T47D (cell line): ENCODE measurements around the gene CDK5R1.

Experiments used
- DNase-seq, 2 experiments: peaks; one replicate each; pipeline versions ENCODE4 v3.0.0 to v3.0.0-alpha.2; 2011 to 2012; ENCODE audit warnings: low read depth in 1 of 2, low spot score in 1 of 2
- JUND ChIP-seq: IDR thresholded peaks from 2 replicates; pipeline ENCODE4 v1.6.1; 2012; ENCODE audit warnings: low read depth
- in situ Hi-C: cut with HindIII; loops from 2 replicates; pipeline ENCODE4 v1.10.0; 2016; ENCODE audit warnings: low sequenced_read_pairs, low pct_unique_long_range_greater_than_20kb

CDK5R1 gene

GRCh38 chr17:32482568-32483320 lies 4.0 kb upstream of the CDK5R1 start:
- DNase-seq, result no peak
- in situ Hi-C loops, result no loop called here
- TF ChIP-seq JUND, result no peak

GRCh38 chr17:32483451-32484019 lies 3.3 kb upstream of the CDK5R1 start:
- in situ Hi-C loops, result no loop called here
- peak; percentile 84 to 86 for DNase-seq
- no peak for TF ChIP-seq JUND

GRCh38 chr17:32484041-32484461 lies 2.7 kb upstream of the CDK5R1 start:
- DNase-seq, result no peak
- in situ Hi-C loops, result no loop called here

GRCh38 chr17:32484628-32485027 lies 2.2 kb upstream of the CDK5R1 start:
- in situ Hi-C loops, result no loop called here
- TF ChIP-seq JUND, result no peak
- DNase-seq, result no peak

More at GRCh38 chr17:32484041-32484461, 2.7 kb upstream of the CDK5R1 start:
- TF ChIP-seq JUND, result no peak

- no peak for TF ChIP-seq JUND
- no peak for DNase-seq
- in situ Hi-C loops, result no loop called here
Measured at GRCh38 chr17:32485261-32486110, 1.3 kb upstream of the CDK5R1 start.

- in situ Hi-C loops, result no loop called here
- peak; percentile 89 to 91 for DNase-seq
- TF ChIP-seq JUND, result no peak
Measured at GRCh38 chr17:32486111-32486700, 587 bp upstream of the CDK5R1 start.

GRCh38 chr17:32487473-32488176 lies 832 bp downstream of the CDK5R1 start:
- in situ Hi-C loops, result no loop called here
- no peak for TF ChIP-seq JUND
- peak; percentile 31 to 57 for DNase-seq

- DNase-seq, result no peak
- no peak for TF ChIP-seq JUND
- in situ Hi-C loops, result no loop called here
Measured at GRCh38 chr17:32488177-32488542, 1.4 kb downstream of the CDK5R1 start.

- in situ Hi-C loops, result no loop called here
- TF ChIP-seq JUND, result no peak
- DNase-seq, result no peak
Measured at GRCh38 chr17:32488604-32489180, 1.9 kb downstream of the CDK5R1 start.

- in situ Hi-C loops, result no loop called here
- no peak for DNase-seq
- TF ChIP-seq JUND, result no peak
Measured at GRCh38 chr17:32489320-32490100, 2.7 kb downstream of the CDK5R1 start.

- no peak for TF ChIP-seq JUND
- in situ Hi-C loops, result no loop called here
- DNase-seq, result no peak
Measured at GRCh38 chr17:32490101-32490482, 3.3 kb downstream of the CDK5R1 start.
